GM19372 (cell line): Measurements from ENCODE around the gene INHBE.

Experiments
- ATAC-seq: cut with Tn5 transposase; IDR thresholded peaks from one replicate; pipeline ENCODE4 v1.9.1; 2021; ENCODE audit warnings: mild to moderate bottlenecking, low read depth, moderate library complexity; ENCODE audit not compliant: unreplicated experiment

Gene INHBE

DNA sequence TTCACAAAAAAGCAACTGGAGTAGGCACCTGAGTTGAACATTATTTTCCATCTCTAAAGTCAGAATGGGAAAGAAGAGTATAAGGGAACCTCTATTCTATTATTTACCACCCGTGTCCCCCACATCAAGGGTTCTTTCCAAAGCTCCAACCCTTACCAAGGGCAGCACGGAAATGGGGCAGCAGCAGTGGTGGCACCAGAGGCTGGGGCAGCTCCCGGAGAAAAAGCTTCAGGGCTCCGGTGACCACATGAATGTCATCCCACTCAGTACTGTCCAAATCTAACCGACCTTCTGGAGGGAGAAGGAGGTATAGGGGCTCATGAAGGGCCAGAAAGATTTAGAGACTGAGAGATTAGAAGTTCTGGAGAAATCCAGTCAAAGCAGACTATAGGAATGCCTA is 18.8 kb downstream of the INHBE start:
- no peak for ATAC-seq

DNA sequence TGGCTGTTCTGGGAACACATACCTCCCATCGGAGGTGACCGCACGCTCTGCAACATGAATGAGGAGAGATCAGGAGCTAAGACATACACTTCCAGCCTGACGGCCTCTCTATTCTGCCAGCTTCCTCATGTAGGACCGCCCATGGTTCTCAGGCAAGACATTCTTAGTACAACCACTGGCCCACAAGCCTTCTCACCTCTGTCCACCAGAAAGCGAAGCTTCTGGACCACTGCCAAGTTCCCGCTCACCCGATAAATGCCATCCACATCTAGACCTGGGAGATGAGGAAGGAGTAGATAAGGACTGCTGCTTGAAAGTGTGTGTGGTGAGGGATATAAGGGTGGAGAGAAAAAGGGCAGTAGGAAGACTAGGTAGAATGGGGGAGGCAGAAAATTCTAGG is 19.3 kb downstream of the INHBE start:
- ATAC-seq: no peak

- ATAC-seq: no peak
These were observed 19.8 kb downstream of the INHBE start for GRCh38 chr12:57474862-57475261.

- no peak for ATAC-seq
These were observed 20.4 kb downstream of the INHBE start for GRCh38 chr12:57475271-57476161.

DNA sequence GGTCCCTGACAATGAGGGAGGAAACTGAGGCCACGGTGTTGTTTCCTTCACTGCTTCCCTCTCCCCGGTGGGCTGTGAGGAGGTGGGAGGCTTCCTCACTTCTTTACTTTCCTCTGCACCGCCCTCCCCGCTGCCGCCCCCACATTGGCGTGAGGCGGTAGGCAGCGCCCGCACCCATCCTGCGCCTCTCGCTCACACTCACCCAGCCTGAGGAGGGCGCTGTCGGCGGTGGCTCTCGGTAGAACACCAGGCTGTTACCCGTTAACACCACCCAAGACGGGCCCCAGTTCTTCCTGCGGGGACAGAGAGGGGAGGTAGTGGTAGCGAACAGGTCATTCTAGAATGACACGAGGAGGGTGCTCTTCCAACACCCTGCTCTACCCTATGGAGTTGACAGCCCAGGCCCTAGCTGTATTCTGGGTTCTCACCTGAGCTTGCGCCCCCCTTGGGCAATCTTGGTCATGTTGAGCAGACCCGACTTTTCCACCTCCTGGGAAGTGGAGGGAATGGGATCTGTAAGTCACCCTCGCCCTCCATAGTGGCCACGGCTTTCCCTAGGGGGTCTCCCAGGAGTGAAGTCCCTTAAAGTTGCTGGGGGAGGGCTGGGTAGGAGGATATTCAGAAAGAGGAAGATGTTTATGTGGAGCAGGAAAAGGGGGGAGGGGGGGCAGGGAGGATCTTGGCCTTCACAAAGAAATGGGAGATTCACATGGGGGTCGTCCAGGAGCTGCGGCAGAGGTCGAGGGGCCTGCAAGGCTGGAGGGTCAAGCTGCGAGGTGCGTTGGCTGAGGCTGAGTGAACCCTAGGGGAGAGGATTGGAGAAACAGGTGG is 21.3 kb downstream of the INHBE start:
- ATAC-seq: no peak

GRCh38 chr12:57476993-57477709 is 22.0 kb downstream of the INHBE start:
- ATAC-seq: no peak

- ATAC-seq: no peak
These were observed 22.9 kb downstream of the INHBE start for GRCh38 chr12:57477710-57478681.

DNA sequence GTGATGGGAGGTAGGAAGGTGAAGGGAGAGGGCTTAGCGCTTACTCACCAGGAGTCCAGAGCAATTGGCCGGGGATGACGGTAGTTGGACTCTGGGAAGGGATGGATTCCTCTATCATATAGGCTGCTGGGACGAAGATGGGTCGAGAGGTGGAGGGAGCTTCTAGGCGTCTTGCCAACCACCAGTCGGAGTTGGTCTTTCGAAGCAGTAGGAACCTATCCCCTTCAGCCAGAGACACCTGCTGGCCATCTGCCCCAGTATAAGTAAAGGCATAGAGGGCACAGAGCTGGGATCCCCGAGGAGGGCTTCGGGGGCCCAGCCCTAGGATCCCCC is 23.9 kb downstream of the INHBE start:
- no peak for ATAC-seq

DNA sequence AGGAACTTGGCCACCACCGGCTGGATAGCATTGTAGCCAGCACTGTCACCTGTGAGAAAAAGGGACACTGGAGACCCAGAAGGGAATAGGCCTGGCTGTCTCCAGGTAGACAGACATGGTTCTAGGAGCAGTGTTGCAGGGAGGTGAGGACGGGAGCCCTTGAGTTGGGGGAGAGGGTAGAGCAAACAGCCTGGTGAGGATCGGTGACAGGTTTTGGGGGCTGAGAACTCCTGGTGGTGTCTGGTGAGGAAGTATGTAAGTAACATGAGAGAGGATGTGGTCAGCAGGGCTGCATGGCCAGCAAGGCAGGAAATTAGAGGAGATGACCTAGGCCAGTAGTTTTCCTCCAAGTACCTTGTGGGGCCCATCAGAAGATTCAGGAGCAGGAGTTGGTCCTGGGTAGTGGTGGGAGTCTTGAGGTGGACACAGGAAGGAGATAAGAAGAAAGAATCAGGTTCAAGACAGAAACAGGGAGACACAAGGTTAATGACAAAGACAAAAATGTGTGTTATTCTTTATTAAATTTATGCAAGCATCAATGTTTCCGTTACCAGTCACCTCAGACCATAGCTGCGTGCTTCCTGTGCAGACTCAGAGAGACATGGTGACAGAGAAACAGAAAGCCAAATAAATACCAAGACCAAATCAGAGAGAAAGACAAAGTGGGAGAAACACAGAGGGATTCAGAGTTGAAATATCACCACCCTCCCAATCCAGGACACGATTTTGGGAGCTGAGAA is 24.4 kb downstream of the INHBE start, which contains the start of gene ARHGAP9:
TSS of gene ARHGAP9 (minus strand) at position 491 of the 740 bp plus-strand sequence. CDS start at position 31, 460 bp downstream.
- peak; percentile 44 for ATAC-seq

DNA sequence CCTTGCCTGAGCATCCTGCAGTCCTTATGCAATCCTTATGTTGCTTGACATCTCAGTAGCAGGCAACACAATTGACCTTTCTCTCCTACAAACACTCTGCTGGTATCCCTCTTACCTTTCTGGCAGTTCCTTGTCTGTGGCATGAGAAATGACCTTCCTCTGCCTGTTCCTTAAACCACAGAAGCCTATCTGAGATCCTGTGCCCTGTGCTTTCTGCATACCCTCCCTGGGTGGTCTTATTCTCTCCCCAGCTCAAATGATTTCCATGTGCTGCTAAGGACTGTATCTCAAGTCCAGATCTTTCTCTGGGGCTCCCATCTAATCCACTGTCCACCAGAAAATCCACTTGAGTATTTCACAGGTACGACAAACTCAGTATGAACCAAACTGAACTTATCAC is 26.6 kb downstream of the INHBE start:
- no peak for ATAC-seq

DNA sequence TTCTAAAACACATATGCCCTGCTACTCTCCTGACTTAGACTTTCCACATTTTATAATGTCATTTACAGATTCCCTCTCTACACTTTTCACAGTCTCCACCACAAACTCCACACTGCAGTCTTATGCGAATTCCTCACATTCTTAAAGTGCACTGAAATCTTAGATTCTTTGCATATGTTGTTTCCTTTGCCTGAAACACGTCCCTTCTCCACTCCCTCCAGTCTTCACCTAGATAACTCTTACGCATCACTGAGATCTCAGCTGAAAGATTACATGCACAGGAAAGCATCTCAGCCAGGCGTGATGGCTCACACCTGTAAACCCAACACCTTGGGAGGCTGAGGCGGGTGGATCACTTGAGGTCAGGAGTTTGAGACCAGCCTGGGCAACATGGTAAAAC is 28.4 kb downstream of the INHBE start:
- no peak for ATAC-seq

- ATAC-seq: no peak
These were observed 30.6 kb downstream of the INHBE start for GRCh38 chr12:57485695-57486094.

DNA sequence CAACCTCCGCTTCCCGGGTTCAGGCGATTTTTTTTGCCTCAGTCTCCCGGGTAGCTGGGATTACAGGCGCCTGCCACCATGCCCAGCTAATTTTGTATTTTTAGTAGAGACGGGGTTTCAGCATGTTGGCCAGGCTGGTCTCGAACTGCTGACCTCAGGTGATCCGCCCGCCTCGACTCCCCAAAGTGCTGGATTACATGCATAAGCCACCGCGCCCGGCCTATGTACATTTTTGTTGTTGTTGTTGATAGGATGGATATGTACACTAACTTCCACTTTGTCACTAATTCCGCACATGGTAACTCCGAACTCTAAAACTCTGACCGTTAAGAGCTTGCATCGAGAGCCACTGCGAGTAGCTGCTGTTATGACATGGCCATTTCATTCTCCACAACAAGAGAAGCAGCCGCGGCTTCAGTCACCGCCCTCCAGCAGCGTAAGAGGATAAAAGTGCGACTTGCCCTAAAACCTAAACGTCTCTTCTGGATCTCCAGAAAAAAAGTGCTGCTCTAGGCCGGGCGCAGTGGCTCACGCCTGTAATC is 32.0 kb downstream of the INHBE start:
- ATAC-seq: no peak

- ATAC-seq: peak; percentile 99
These were observed 32.7 kb downstream of the INHBE start, which contains the start of gene MARS1 for GRCh38 chr12:57487597-57488401. Gene MARS1 (plus strand): TSS chr12:57488068. CDS start chr12:57488091, 23 bp downstream.

DNA sequence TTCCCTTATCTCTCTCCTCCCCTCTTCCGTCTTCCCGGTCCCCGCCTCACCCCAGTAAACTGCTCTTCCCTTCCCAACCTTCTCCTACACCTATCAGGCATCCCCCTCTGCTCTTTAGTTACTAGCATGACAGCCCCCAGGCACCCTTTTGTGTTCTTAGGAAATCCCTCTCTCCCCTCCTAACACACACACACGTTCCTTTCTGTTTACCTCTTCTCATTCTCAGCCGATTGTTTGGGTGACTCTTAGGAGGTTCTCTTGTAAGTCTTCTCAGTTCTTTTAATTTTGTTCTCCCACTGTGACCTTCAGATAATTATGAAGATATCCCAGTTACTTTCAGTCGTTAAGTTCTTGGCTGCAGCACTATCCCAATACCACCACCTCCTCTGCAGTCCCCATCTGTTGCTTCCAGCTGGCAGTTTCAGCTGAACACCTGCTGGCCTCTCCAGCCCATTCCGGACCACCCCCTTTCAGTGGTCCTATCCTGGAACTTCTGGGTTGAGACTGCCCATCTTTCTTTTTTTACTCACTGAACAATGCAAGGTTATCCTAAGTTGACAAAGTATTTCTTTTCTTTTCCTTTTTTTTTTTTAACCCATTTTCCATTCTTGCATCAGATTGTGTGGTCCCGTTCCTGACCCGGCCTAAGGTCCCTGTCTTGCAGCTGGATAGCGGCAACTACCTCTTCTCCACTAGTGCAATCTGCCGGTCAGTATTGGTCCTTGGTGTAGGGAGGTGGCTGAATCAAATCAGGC is 33.5 kb downstream of the INHBE start:
- no peak for ATAC-seq

DNA sequence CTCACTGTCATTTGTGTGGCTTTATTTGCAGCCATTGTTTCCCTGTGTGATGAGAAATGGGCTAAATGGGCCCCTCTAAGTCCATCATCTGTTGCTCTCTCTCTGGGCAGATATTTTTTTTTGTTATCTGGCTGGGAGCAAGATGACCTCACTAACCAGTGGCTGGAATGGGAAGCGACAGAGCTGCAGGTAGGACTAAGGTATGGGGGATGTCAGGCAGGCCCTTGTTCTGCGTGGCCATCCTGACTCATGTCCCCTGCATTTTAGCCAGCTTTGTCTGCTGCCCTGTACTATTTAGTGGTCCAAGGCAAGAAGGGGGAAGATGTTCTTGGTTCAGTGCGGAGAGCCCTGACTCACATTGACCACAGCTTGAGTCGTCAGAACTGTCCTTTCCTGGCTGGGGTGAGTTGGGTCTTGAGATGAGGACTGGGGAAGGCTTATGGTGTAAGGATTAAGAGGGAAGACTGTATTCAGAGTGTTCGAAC is 34.1 kb downstream of the INHBE start:
- no peak for ATAC-seq

DNA sequence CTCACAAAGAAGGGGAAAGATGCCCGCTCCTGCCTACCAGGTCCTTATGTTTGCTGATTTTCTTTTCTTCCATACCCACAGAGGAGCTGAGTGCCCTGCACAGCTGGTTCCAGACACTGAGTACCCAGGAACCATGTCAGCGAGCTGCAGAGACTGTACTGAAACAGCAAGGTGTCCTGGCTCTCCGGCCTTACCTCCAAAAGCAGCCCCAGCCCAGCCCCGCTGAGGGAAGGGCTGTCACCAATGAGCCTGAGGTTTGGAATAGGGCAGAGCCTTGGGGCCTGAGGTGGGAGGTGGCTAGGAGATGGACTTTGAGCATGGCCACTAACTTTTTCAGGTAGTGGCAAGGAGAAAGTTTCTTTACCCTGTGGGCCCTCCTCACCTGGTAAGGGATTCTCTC is 35.0 kb downstream of the INHBE start:
- ATAC-seq: no peak
